LNCAP (cell line): ENCODE measurements around the gene SCAMP3.
A peak's percentile ranks its signal among the peaks of the same experiment; 100 is the strongest.

Source experiments
- CTCF ChIP-seq: fragments of 450-650 bp; IDR thresholded peaks from 2 replicates; pipeline ENCODE4 v1.5.1; 2017; ENCODE audit warnings: mild to moderate bottlenecking

SCAMP3 gene

DNA sequence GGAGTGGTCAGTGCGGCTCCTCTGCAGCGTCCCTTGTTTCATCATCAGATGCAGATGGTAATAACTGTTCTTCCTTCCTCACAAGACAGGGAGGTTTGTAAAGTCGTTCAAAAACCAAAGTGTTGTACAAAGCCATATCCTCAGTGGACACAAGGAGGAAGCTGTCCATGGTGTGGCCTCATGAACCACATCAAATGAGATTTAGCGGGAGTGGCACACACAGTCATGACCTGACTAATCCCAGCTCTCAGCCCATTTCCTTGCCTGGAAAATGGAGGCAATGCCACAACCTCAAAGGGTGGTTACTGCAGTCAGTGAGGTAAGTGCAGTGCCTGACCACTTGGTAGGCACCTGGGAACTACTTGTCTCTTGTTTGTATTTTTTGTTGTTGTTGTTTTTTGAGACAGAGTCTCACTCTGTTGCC is 20.3 kb downstream of the SCAMP3 start:
- TF ChIP-seq CTCF, result no peak

- TF ChIP-seq CTCF, result no peak
These were observed 21.0 kb downstream of the SCAMP3 start for GRCh38 chr1:155241069-155241679.

DNA sequence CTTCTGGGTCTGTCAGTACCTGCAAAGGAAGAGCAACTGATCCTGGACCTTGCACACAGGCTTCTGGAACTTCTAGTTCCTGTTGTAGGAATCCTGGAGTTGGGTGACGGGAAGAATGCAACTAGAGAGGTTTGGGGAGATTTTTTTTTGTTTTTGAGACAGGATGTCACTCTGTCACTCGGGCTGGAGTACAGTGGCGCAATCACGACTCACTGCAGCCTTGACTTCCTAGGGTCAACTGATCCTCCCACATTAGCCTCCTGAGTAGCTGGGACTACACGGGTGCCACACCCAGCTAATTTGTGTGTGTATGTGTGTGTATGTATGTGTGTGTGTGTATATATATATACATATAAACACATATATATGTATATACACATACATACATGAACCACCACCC is 25.7 kb downstream of the SCAMP3 start:
- TF ChIP-seq CTCF, result no peak

DNA sequence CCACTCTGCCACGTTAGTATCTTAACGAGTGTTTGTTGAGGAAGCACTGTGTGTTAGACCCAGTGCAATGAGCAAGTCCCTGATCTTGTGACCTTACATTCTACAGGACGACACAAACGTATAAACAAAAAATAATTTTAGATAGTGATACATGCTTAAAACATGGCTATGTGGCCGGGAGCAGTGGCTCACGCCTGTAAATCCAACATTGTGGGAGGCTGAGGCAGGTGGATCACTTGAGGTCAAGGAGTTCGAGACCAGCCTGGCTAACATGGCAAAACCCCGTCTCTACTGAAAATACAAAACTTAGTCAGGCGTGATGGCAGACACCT is 34.1 kb downstream of the SCAMP3 start:
- no peak for TF ChIP-seq CTCF

- no peak for TF ChIP-seq CTCF
These were observed 34.7 kb downstream of the SCAMP3 start for GRCh38 chr1:155227261-155228095.

- 0 out of 2 replicates have a peak, but pooled peaks have one; percentile 25 for TF ChIP-seq CTCF
These were observed 35.3 kb downstream of the SCAMP3 start for GRCh38 chr1:155226910-155227260.

DNA sequence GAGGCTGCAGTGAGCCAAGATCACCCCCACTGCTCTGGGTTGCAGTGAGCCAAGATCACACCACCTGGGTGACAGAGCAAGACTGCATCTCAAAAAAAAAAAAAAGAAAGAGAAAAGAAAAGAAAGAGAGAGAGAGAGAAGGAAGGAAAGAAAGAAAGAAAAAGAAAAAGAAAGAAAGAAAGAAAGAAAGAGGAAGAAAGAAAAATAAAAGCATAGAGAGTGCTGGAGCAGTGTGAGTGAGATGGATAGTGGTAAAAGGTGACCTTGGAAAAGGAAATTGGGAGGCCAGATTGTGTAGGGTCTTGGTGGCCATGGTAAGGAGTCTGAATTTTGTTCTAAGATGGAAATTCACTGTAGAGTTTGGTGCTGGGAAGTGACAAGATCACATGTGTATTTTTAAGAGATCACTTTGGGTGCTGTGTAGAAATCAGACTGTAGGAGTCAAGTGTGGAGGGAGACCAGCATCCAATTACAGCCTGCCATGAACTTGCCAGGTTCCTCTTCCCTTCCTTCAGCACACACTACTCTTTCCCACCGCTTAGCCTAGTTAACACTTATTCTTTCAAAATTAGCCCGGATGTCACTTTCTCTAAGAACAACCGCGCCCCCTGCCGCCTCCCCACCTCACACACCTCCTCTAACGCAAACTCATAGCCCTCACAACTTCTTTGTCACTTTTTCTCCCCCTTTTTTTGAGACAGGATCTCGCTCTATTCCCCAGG is 35.8 kb downstream of the SCAMP3 start:
- TF ChIP-seq CTCF, result peak; percentile 67; the same call in 1 of the 2 replicates
